GM12878 (cell line): ENCODE results near the gene AGPAT2. TPM values are rescaled to one million over a fixed set of nuclear protein-coding genes. Genes with fewer than 3 reads are reported as not detected.

Source experiments
- ATAC-seq: fragments of 200-7000 bp; cut with Tn5 transposase; 3 replicates; pipeline ENCODE4 v1.9.1; 2020; ENCODE audit warnings: mild to moderate bottlenecking, moderate library complexity
- BruUV-seq: library from RNA; stranded (reverse); fragments of 400-500 nt; replicated peaks from 2 replicates; lab custom pipeline; 2021; lab: Mats Ljungman, UMichigan
- CTCF ChIA-PET: fragments of 300-600 bp; sonication (Branson Sonifier 250); formaldehyde crosslinking; extraction: SDS; loops from one replicate; lab custom pipeline; 2021; ENCODE audit warnings: inconsistent platforms; lab: Yijun Ruan, JAX
- POLR2A ChIA-PET: fragments of 350-600 bp; formaldehyde crosslinking; extraction: SDS; loops from one replicate; lab custom pipeline; 2021; ENCODE audit warnings: inconsistent platforms; lab: Charles Lee
- RAD21 ChIA-PET: fragments of 300-600 bp; sonication (Branson Sonifier 250); formaldehyde crosslinking; loops from one replicate; lab custom pipeline; 2023; ENCODE audit warnings: antibody characterized with exemption; ENCODE audit not compliant: unreplicated experiment; lab: Charles Lee
- SMC1A ChIA-PET: fragments of 300-600 bp; sonication (Branson Sonifier 250); formaldehyde crosslinking; loops from one replicate; lab custom pipeline; 2023; ENCODE audit not compliant: unreplicated experiment, uncharacterized antibody; lab: Charles Lee
- DNase-seq: peaks from one replicate; pipeline ENCODE4 v3.0.0-alpha.2; 2011; ENCODE audit warnings: low read depth, low spot score
- FAIRE-seq: peaks from 3 replicates; lab custom pipeline; 2011; peaks lifted over from hg19 to GRCh38; lab: Jason Lieb, UNC
- H2AFZ ChIP-seq: 2 replicates; pipeline ENCODE4 v1.6.0; 2011; ENCODE audit warnings: low read depth, low read length, control low read depth; ENCODE audit not compliant: control insufficient read depth
- H3K27ac ChIP-seq: 2 replicates; pipeline ENCODE4 v1.5.1; 2011; ENCODE audit warnings: control low read depth; ENCODE audit not compliant: control insufficient read depth, insufficient read depth
- H3K27me3 ChIP-seq, 2 experiments: replicated peaks in 1 of 2; 2 replicates each; pipeline versions ENCODE4 v1.6.0 to v1.6.1; 2011; ENCODE audit warnings: low read length in 1 of 2; ENCODE audit not compliant: control insufficient read depth in 2 of 2, insufficient read depth in 2 of 2
- H3K36me3 ChIP-seq, 2 experiments: 2 replicates each; pipeline ENCODE4 v1.5.1; 2011; ENCODE audit warnings: low read length in 1 of 2; ENCODE audit not compliant: control insufficient read depth in 2 of 2, insufficient read depth in 2 of 2
- H3K4me1 ChIP-seq: 2 replicates; pipeline ENCODE4 v1.6.1; 2011; ENCODE audit warnings: mild to moderate bottlenecking, low read length, moderate library complexity, mixed read lengths; ENCODE audit not compliant: control insufficient read depth, insufficient read depth
- H3K4me2 ChIP-seq: 2 replicates; pipeline ENCODE4 v1.6.0; 2011; ENCODE audit warnings: control low read depth; ENCODE audit not compliant: control insufficient read depth, insufficient read depth
- H3K4me3 ChIP-seq: fragments of 200-600 bp; sonication (generic); 2 replicates; pipeline ENCODE4 v1.5.1; 2016
- H3K79me2 ChIP-seq: 2 replicates; pipeline ENCODE4 v1.6.0; 2011; ENCODE audit warnings: low read length; ENCODE audit not compliant: control insufficient read depth, insufficient read depth
- H3K9ac ChIP-seq: 2 replicates; pipeline ENCODE4 v1.8.0; 2011; ENCODE audit warnings: low read length, control low read depth, mixed read lengths; ENCODE audit not compliant: control insufficient read depth, insufficient read depth
- H3K9me3 ChIP-seq: replicated peaks from 3 replicates; pipeline ENCODE4 v1.5.1; 2011; ENCODE audit warnings: mild to moderate bottlenecking, low read length; ENCODE audit not compliant: control insufficient read depth, insufficient read depth
- H4K20me1 ChIP-seq: 2 replicates; pipeline ENCODE4 v1.6.0; 2011; ENCODE audit not compliant: control insufficient read depth, insufficient read depth
- CREM ChIP-seq: IDR thresholded peaks from 2 replicates; pipeline ENCODE4 v1.6.1; 2014; ENCODE audit warnings: antibody characterized with exemption, low read depth
- ESRRA ChIP-seq: IDR thresholded peaks from 2 replicates; pipeline ENCODE4 v1.6.1; 2012; ENCODE audit warnings: mild to moderate bottlenecking, low read length, improper control_type of control experiment
- MYC ChIP-seq: IDR thresholded peaks from 2 replicates; pipeline ENCODE4 v1.6.1; 2011; ENCODE audit warnings: mild to moderate bottlenecking, low read length, moderate library complexity, inconsistent platforms; ENCODE audit not compliant: insufficient read depth, insufficient replicate concordance, insufficient read length, severe bottlenecking
- PAX5 ChIP-seq: IDR thresholded peaks from 2 replicates; pipeline ENCODE4 v1.6.1; 2011; ENCODE audit warnings: low read depth, low read length, borderline replicate concordance
- RBBP5 ChIP-seq: fragments of 200-600 bp; sonication (generic); conservative IDR thresholded peaks from 2 replicates; pipeline ENCODE4 v1.6.1; 2016
- SMAD5 ChIP-seq: IDR thresholded peaks from 2 replicates; pipeline ENCODE4 v1.6.1; 2016; ENCODE audit warnings: antibody characterized with exemption, low read depth
- SRF ChIP-seq, 2 experiments: IDR thresholded peaks; 2 replicates each; pipeline ENCODE4 v1.6.1; 2011; ENCODE audit warnings: low read depth in 2 of 2, low read length in 2 of 2, mild to moderate bottlenecking in 1 of 2, moderate library complexity in 1 of 2
- USF1 ChIP-seq: IDR thresholded peaks from 2 replicates; pipeline ENCODE4 v1.6.1; 2011; ENCODE audit warnings: borderline replicate concordance, low read depth, mild to moderate bottlenecking, moderate library complexity, mixed read lengths, low read length; ENCODE audit not compliant: insufficient read depth; ENCODE audit errors: extremely low read length
- ZBTB40 ChIP-seq: fragments of 450-650 bp; IDR thresholded peaks from 2 replicates; pipeline ENCODE4 v1.6.1; 2016; ENCODE audit warnings: mild to moderate bottlenecking, moderate library complexity, borderline replicate concordance
- ZNF24 ChIP-seq: fragments of 450-650 bp; IDR thresholded peaks from 2 replicates; pipeline ENCODE4 v1.6.1; 2017; ENCODE audit warnings: antibody characterized with exemption, mild to moderate bottlenecking
- ZNF592 ChIP-seq: fragments of 450-650 bp; IDR thresholded peaks from 2 replicates; pipeline ENCODE4 v1.6.1; 2017; ENCODE audit warnings: mild to moderate bottlenecking, moderate library complexity
- ZNF622 ChIP-seq: fragments of 450-650 bp; IDR thresholded peaks from 2 replicates; pipeline ENCODE4 v1.6.1; 2017; ENCODE audit warnings: mild to moderate bottlenecking, inconsistent platforms
- ZZZ3 ChIP-seq: IDR thresholded peaks from 2 replicates; pipeline ENCODE4 v1.6.1; 2011; ENCODE audit warnings: low read depth; ENCODE audit not compliant: control insufficient read depth, insufficient read length
- WGBS: methylation state at CpG from one replicate; pipeline ENCODE4 v1.1.6; 2016; ENCODE audit warnings: low lambda C conversion rate; ENCODE audit not compliant: insufficient replicate concordance, insufficient coverage; ENCODE audit errors: missing lambda C conversion rate; 5-methylcytosine and 5-hydroxymethylcytosine counted together
- in situ Hi-C: fragments of 300-500 bp; cut with MboI; formaldehyde crosslinking; loops from 9 replicates; pipeline ENCODE4 v1.14.3; 2018; ENCODE audit warnings: mixed read lengths
- intact Hi-C: fragments of 100-400 bp; cut with micrococcal nuclease; formaldehyde crosslinking; loops from one replicate; pipeline ENCODE4 v1.14.2; 2022; ENCODE audit not compliant: unreplicated experiment
- polyA plus RNA-seq, 11 experiments: library from polyadenylated mRNA; depleted of rRNA in 4 of 11; unstranded in 6 of 11; stranded (reverse) in 5 of 11; fragments of >200 nt; fragmentation: Nextera tagmentation in 4 of 11; fragmentation: Illumina TruSeq in 1 of 11; extraction: Ambion mirVana in 4 of 11; extraction: Trizol in 1 of 11; gene quantifications; 1 replicate in 1 of 11; 2 replicates in 10 of 11; pipeline versions ENCODE4 v1.2.1 to v1.2.3, GENCODE V29; 2011 to 2016; ENCODE audit warnings: inconsistent platforms in 2 of 11, missing spikeins in 2 of 11, low read depth in 1 of 11
- total RNA-seq, 4 experiments: library from RNA; depleted of rRNA in 3 of 4; stranded (reverse); fragments of >200 nt in 3 of 4; fragmentation: Illumina TruSeq in 1 of 4; extraction: Trizol in 1 of 4; gene quantifications; 2 replicates each; pipeline versions ENCODE4 v1.2.1 to v1.2.3, GENCODE V29; 2013 to 2021

AGPAT2 gene
- total and polyA plus RNA-seq, 10 of the 15 experiments (the other 5 are each of a cell fraction or from before 2014, with no cell fraction given), result 0.10 to 28.5 (median 18.2) TPM

GRCh38 chr9:136644593-136645351 is 42.5 kb downstream of the AGPAT2 start (continued):
- TF ChIP-seq SRF (IDR thresholded peaks at IDR 0.05; ENCODE audit: low read depth in 2 of 2, low read length in 2 of 2), result 0 out of 4 replicates have a peak, but pooled peaks of 1 of the 2 experiments have one; percentile 21
- TF ChIP-seq MYC, result no peak
- TF ChIP-seq ZZZ3, result no peak
- no peak for TF ChIP-seq SMAD5

GRCh38 chr9:136644343-136644592 is 43.0 kb downstream of the AGPAT2 start:
- FAIRE-seq, result no peak
- ChIA-PET RAD21 (interaction anchor here (1.0 to 1.8 kb wide), 2 partner anchors 13 to 156 kb away, joined by 4 to 6 read pairs; no protein-coding TSS in a partner anchor), CTCF (interaction anchor here (1.0 to 2.5 kb wide), 8 partner anchors 9 to 159 kb away, joined by 3 to 16 read pairs (median 4); partner anchors contain the start of gene AGPAT2), POLR2A (interaction anchor here (1.4 kb wide), 1 partner anchor 105 kb away, joined by 4 read pairs; no protein-coding TSS in a partner anchor), SMC1A (interaction anchor here (1.3 kb wide), 1 partner anchor 155 kb away, joined by 5 read pairs; no protein-coding TSS in a partner anchor)
- H3K27me3 ChIP-seq, result peaks cover 0 to 5% of the 10 kb centered on the region in 2 experiments; a peak in 3 of 4 replicates
- 2% methylated on average over 15 of the region's 15 CpGs for WGBS
- no peak overlapping the region for H2AFZ ChIP-seq
- DNase-seq, result no peak
- no peaks in the 10 kb centered on the region for H3K79me2 ChIP-seq
- H3K4me2 ChIP-seq, result peak overlapping the region; percentile 25; the same call in 1 of the 2 replicates
- no peak for ATAC-seq
- H3K9ac ChIP-seq, result no peak overlapping the region
- H3K4me3 ChIP-seq, result no peak overlapping the region; the same call in 1 of the 2 replicates
- peaks cover 12% of the 10 kb centered on the region for H3K4me1 ChIP-seq
- in situ Hi-C loops, result no loop called here
- no peak overlapping the region for H3K27ac ChIP-seq
- BruUV-seq, result no TSS peak
- no peaks in the 10 kb centered on the region for H3K9me3 ChIP-seq
- H4K20me1 ChIP-seq, result no peaks in the 10 kb centered on the region
- H3K36me3 ChIP-seq, result no peaks in the 10 kb centered on the region
- intact Hi-C loops, result no loop called here
- TF ChIP-seq ZNF622 (no peak), PAX5 (no peak), ZBTB40 (no peak), ZNF592 (no peak), CREM (no peak), ZNF24 (no peak), ESRRA (no peak), USF1 (peak; percentile 70), RBBP5 (no peak)
